Panc1 (cell line): ENCODE measurements around the gene RNF39. TPM values are rescaled to one million over a fixed set of nuclear protein-coding genes. Genes with fewer than 3 reads are reported as not detected.
A peak's percentile ranks its signal among the peaks of the same experiment; 100 is the strongest.

Source experiments
- ATAC-seq: fragments of 200-7000 bp; cut with Tn5 transposase; 2 replicates; pipeline ENCODE4 v1.9.1; 2020; ENCODE audit warnings: mild to moderate bottlenecking, moderate library complexity
- BruUV-seq: library from RNA; stranded (reverse); fragments of 400-500 nt; replicated peaks from 2 replicates; lab custom pipeline; 2021; lab: Mats Ljungman, UMichigan
- CTCF ChIA-PET: fragments of 300-600 bp; sonication (Branson Sonifier 250); formaldehyde crosslinking; loops from one replicate; lab custom pipeline; 2022; ENCODE audit warnings: antibody characterized with exemption; lab: Charles Lee
- POLR2A ChIA-PET: fragments of 300-600 bp; sonication (Branson Sonifier 250); formaldehyde crosslinking; loops from one replicate; lab custom pipeline; 2022; ENCODE audit warnings: antibody characterized with exemption; lab: Charles Lee
- DNase-seq: peaks from one replicate; pipeline ENCODE4 v3.0.0-alpha.2; 2010; ENCODE audit warnings: low read depth, low spot score
- H3K27ac ChIP-seq: 2 replicates; pipeline ENCODE4 v1.5.1; 2011; ENCODE audit warnings: mild to moderate bottlenecking, low read length, inconsistent platforms
- H3K27me3 ChIP-seq: fragments of 200-500 bp; sonication (Bioruptor generic); 2 replicates; pipeline ENCODE4 v1.6.0; 2014; ENCODE audit warnings: low read length, inconsistent platforms; ENCODE audit not compliant: control insufficient read depth, insufficient read depth
- H3K36me3 ChIP-seq: fragments of 200-500 bp; sonication (Bioruptor generic); 2 replicates; pipeline ENCODE4 v1.5.1; 2014; ENCODE audit warnings: inconsistent platforms, mild to moderate bottlenecking, low read length, moderate library complexity; ENCODE audit not compliant: control insufficient read depth, insufficient read depth
- H3K4me1 ChIP-seq: 2 replicates; pipeline ENCODE4 v1.5.1; 2011; ENCODE audit warnings: inconsistent platforms, mild to moderate bottlenecking, low read length, moderate library complexity; ENCODE audit not compliant: control insufficient read depth, insufficient read depth
- H3K4me3 ChIP-seq, 2 experiments: 2 replicates each; pipeline ENCODE4 v1.5.1; 2011 to 2012; ENCODE audit warnings: low read depth in 2 of 2, low read length in 2 of 2, mild to moderate bottlenecking in 2 of 2, inconsistent platforms in 1 of 2, moderate library complexity in 1 of 2
- H3K9me3 ChIP-seq: fragments of 200-500 bp; sonication (Bioruptor generic); 2 replicates; pipeline ENCODE4 v1.5.1; 2014; ENCODE audit warnings: low read depth, mild to moderate bottlenecking, inconsistent platforms, low read length, moderate library complexity; ENCODE audit not compliant: control insufficient read depth, insufficient read depth
- POLR2AphosphoS5 ChIP-seq: IDR thresholded peaks from 2 replicates; pipeline ENCODE4 v1.6.1; 2012; ENCODE audit warnings: mild to moderate bottlenecking, low read depth, low read length, moderate library complexity
- SIN3A ChIP-seq: IDR thresholded peaks from 2 replicates; pipeline ENCODE4 v1.6.1; 2012; ENCODE audit warnings: low read depth, mild to moderate bottlenecking, low read length, moderate library complexity, borderline replicate concordance; ENCODE audit not compliant: insufficient read depth
- TCF7L2 ChIP-seq: IDR thresholded peaks from 2 replicates; pipeline ENCODE4 v1.6.1; 2011; ENCODE audit warnings: mild to moderate bottlenecking, low read depth, low read length, inconsistent platforms
- in situ Hi-C: cut with HindIII; loops from 2 replicates; pipeline ENCODE4 v1.10.0; 2016; ENCODE audit warnings: low sequenced_read_pairs, low pct_unique_long_range_greater_than_20kb
- intact Hi-C: fragments of 100-400 bp; cut with micrococcal nuclease; formaldehyde crosslinking; loops from one replicate; pipeline ENCODE4 v1.10.0; 2022; ENCODE audit not compliant: unreplicated experiment
- total RNA-seq: library from RNA; stranded (reverse); gene quantifications from one replicate; pipeline ENCODE4 v1.2.1, GENCODE V29; 2021; ENCODE audit not compliant: unreplicated experiment
- TF ChIP-seq, protein P1 (sequence below), 2 experiments: IDR thresholded peaks; 2 replicates each; pipeline ENCODE4 v1.6.1; 2011 to 2012; ENCODE audit warnings: low read depth in 2 of 2, control low read depth in 1 of 2, low read length in 1 of 2, mild to moderate bottlenecking in 1 of 2, moderate library complexity in 1 of 2; ENCODE audit not compliant: insufficient read depth in 1 of 2
- TF ChIP-seq, protein P2 (sequence below): fragments of 450-650 bp; IDR thresholded peaks from 2 replicates; pipeline ENCODE4 v1.5.1; 2017; ENCODE audit warnings: mild to moderate bottlenecking

Gene RNF39
- total RNA-seq, 1 experiment from 2014 or later, result not detected

DNA sequence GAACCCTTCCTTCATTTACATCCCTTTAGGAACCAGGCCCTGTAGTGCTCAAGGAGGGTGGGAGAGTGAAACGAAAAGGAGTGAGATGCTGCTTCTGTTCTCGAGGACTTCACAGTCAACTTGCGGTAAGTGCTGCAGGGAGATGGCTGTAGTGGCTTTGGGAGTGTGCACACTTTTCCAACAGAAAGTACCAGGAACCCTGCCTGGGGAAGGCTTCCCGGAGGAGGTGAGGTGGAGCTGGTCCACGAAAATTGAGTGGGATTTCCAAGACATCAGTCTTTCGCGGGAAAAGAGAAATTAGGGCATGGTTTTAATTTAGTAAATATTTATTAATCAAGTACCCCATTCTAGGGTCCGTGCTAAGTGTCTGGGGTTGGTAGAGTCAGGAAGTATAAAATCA lies 24.6 kb upstream of the RNF39 start:
- ChIA-PET POLR2A (no interaction called here), CTCF (no interaction called here)
- TF ChIP-seq SIN3A (no peak), TCF7L2 (no peak), POLR2AphosphoS5 (no peak)
- TF ChIP-seq, protein P1, sequence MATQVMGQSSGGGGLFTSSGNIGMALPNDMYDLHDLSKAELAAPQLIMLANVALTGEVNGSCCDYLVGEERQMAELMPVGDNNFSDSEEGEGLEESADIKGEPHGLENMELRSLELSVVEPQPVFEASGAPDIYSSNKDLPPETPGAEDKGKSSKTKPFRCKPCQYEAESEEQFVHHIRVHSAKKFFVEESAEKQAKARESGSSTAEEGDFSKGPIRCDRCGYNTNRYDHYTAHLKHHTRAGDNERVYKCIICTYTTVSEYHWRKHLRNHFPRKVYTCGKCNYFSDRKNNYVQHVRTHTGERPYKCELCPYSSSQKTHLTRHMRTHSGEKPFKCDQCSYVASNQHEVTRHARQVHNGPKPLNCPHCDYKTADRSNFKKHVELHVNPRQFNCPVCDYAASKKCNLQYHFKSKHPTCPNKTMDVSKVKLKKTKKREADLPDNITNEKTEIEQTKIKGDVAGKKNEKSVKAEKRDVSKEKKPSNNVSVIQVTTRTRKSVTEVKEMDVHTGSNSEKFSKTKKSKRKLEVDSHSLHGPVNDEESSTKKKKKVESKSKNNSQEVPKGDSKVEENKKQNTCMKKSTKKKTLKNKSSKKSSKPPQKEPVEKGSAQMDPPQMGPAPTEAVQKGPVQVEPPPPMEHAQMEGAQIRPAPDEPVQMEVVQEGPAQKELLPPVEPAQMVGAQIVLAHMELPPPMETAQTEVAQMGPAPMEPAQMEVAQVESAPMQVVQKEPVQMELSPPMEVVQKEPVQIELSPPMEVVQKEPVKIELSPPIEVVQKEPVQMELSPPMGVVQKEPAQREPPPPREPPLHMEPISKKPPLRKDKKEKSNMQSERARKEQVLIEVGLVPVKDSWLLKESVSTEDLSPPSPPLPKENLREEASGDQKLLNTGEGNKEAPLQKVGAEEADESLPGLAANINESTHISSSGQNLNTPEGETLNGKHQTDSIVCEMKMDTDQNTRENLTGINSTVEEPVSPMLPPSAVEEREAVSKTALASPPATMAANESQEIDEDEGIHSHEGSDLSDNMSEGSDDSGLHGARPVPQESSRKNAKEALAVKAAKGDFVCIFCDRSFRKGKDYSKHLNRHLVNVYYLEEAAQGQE (IDR thresholded peaks at IDR 0.05; ENCODE audit: insufficient read depth in 1 of 2, low read depth in 2 of 2, low read length in 1 of 2), result no peak
- TF ChIP-seq, protein P2, sequence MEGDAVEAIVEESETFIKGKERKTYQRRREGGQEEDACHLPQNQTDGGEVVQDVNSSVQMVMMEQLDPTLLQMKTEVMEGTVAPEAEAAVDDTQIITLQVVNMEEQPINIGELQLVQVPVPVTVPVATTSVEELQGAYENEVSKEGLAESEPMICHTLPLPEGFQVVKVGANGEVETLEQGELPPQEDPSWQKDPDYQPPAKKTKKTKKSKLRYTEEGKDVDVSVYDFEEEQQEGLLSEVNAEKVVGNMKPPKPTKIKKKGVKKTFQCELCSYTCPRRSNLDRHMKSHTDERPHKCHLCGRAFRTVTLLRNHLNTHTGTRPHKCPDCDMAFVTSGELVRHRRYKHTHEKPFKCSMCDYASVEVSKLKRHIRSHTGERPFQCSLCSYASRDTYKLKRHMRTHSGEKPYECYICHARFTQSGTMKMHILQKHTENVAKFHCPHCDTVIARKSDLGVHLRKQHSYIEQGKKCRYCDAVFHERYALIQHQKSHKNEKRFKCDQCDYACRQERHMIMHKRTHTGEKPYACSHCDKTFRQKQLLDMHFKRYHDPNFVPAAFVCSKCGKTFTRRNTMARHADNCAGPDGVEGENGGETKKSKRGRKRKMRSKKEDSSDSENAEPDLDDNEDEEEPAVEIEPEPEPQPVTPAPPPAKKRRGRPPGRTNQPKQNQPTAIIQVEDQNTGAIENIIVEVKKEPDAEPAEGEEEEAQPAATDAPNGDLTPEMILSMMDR, result no peak
- H3K36me3 ChIP-seq, result no peaks in the 10 kb centered on the region
- peaks cover 7% of the 10 kb centered on the region for H3K27me3 ChIP-seq
- H3K4me1 ChIP-seq, result peaks cover 16% of the 10 kb centered on the region
- no peak for ATAC-seq
- in situ Hi-C loops, result no loop called here
- no peak overlapping the region for H3K27ac ChIP-seq
- H3K9me3 ChIP-seq, result no peaks in the 10 kb centered on the region
- no TSS peak for BruUV-seq
- H3K4me3 ChIP-seq, result peak overlapping the region in 1 of 2 experiments; percentile 78; a peak in 1 of 4 replicates
- intact Hi-C loops, result no loop called here
- no peak for DNase-seq

- no peak overlapping the region for H3K4me3 ChIP-seq
- ATAC-seq, result no peak
- no peaks in the 10 kb centered on the region for H3K36me3 ChIP-seq
- TF ChIP-seq, protein P2, result no peak
- no peak for TF ChIP-seq SIN3A
- BruUV-seq, result no TSS peak
- ChIA-PET CTCF (no interaction called here), POLR2A (no interaction called here)
- no peak for DNase-seq
- peaks cover 7% of the 10 kb centered on the region for H3K27me3 ChIP-seq
- peaks cover 16% of the 10 kb centered on the region for H3K4me1 ChIP-seq
- in situ Hi-C loops, result no loop called here
- H3K9me3 ChIP-seq, result no peaks in the 10 kb centered on the region
- intact Hi-C loops, result no loop called here
- no peak overlapping the region for H3K27ac ChIP-seq
Observed at GRCh38 chr6:30097902-30098768, 22.6 kb upstream of the RNF39 start.
